IMR-90 (cell line): Measurements from ENCODE around the gene HS6ST3.

Experiments used
- BHLHE40 ChIP-seq: fragments of 150-350 bp; IDR thresholded peaks from 2 replicates; pipeline ENCODE4 v1.6.1; 2016; ENCODE audit warnings: mild to moderate bottlenecking, low read depth, low read length
- CEBPB ChIP-seq: IDR thresholded peaks from 2 replicates; pipeline ENCODE4 v1.6.1; 2012; ENCODE audit warnings: low read depth, low read length, improper control_type of control experiment
- CHD1 ChIP-seq: IDR thresholded peaks from 2 replicates; pipeline ENCODE4 v1.6.1; 2012; ENCODE audit warnings: low read depth, low read length, improper control_type of control experiment
- MAFK ChIP-seq: IDR thresholded peaks from 2 replicates; pipeline ENCODE4 v1.6.1; 2012; ENCODE audit warnings: low read depth, low read length, improper control_type of control experiment
- NFE2L2 ChIP-seq: fragments of 150-350 bp; IDR thresholded peaks from 2 replicates; pipeline ENCODE4 v1.6.1; 2016; ENCODE audit warnings: low read depth, mild to moderate bottlenecking, low read length
- POLR2A ChIP-seq: IDR thresholded peaks from 2 replicates; pipeline ENCODE4 v1.6.1; 2012; ENCODE audit warnings: mild to moderate bottlenecking, low read depth, low read length
- SMC3 ChIP-seq: fragments of 150-350 bp; IDR thresholded peaks from 2 replicates; pipeline ENCODE4 v1.6.1; 2016; ENCODE audit warnings: low read depth, mild to moderate bottlenecking, antibody characterized with exemption, low read length, moderate library complexity
- TF ChIP-seq, protein P1 (sequence below): conservative IDR thresholded peaks from 2 replicates; pipeline ENCODE4 v1.5.1; 2012; ENCODE audit warnings: mild to moderate bottlenecking, low read depth, low read length, improper control_type of control experiment
- TF ChIP-seq, protein P2 (sequence below): fragments of 150-350 bp; IDR thresholded peaks from 2 replicates; pipeline ENCODE4 v1.6.1; 2017; ENCODE audit warnings: mild to moderate bottlenecking, antibody characterized with exemption, low read length, low read depth

GRCh38 chr13:96743296-96744089, 653.6 kb downstream of the HS6ST3 start:
- TF ChIP-seq POLR2A (no peak), MAFK (no peak), SMC3 (no peak), NFE2L2 (no peak), CEBPB (no peak), BHLHE40 (no peak), CHD1 (no peak)
- TF ChIP-seq, protein P1, sequence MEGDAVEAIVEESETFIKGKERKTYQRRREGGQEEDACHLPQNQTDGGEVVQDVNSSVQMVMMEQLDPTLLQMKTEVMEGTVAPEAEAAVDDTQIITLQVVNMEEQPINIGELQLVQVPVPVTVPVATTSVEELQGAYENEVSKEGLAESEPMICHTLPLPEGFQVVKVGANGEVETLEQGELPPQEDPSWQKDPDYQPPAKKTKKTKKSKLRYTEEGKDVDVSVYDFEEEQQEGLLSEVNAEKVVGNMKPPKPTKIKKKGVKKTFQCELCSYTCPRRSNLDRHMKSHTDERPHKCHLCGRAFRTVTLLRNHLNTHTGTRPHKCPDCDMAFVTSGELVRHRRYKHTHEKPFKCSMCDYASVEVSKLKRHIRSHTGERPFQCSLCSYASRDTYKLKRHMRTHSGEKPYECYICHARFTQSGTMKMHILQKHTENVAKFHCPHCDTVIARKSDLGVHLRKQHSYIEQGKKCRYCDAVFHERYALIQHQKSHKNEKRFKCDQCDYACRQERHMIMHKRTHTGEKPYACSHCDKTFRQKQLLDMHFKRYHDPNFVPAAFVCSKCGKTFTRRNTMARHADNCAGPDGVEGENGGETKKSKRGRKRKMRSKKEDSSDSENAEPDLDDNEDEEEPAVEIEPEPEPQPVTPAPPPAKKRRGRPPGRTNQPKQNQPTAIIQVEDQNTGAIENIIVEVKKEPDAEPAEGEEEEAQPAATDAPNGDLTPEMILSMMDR = no peak
- TF ChIP-seq, protein P2, sequence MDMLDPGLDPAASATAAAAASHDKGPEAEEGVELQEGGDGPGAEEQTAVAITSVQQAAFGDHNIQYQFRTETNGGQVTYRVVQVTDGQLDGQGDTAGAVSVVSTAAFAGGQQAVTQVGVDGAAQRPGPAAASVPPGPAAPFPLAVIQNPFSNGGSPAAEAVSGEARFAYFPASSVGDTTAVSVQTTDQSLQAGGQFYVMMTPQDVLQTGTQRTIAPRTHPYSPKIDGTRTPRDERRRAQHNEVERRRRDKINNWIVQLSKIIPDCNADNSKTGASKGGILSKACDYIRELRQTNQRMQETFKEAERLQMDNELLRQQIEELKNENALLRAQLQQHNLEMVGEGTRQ = no peak
